ENCODE data around the gene HPN. TPM values are rescaled to one million over a fixed set of nuclear protein-coding genes. Genes with fewer than 3 reads are reported as not detected.
"Not testable (repeated sequence)": the region's sequence is repeated elsewhere in the genome, so short reads cannot be mapped to it uniquely, and the experiment has no call there.

The HPN gene
- total RNA-seq, 2 experiments from 2014 or later = not detected

DNA sequence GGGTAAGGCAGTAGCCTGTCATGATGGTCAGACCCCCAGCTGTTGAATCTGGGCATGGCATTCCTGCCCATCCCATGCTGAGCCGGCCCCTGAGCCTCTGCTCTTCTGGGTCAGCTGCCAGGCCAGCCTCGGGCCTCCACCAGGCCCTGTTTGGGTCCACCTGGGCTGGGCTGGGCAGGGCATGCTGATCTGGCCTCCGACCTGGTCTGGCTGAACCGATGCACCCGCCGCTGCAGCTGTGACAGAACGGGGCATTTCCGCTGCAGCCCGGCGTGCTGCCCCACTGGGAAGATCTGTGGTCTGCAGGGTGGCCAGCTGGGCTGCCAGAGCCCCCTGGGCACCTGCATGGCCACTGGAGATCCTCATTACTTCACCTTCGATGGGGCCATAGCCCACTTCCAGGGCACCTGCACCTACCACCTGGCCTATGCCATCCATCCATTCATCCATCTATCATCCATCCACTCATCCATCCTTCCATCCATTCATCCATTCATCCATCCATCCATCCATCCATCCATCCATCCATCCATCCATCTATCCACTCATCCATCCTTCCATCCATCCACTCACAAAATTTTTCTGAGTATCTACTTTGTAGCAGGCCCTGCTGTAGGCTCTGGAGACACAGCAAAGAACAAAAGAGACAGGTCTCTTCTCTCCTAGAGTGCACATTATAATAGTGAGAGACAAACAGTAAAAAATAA is 52.6 kb downstream of the HPN start:
- no peaks in the 10 kb centered on the region for H3K9me3 Mint-ChIP-seq
- ChIA-PET CTCF (no interaction called here), POLR2A (no interaction called here)
- H3K36me3 Mint-ChIP-seq (ENCODE audit: low read depth) = no peaks in the 10 kb centered on the region
- H3K4me3 Mint-ChIP-seq = no peak overlapping the region
- DNase-seq = no peak
- H3K4me1 Mint-ChIP-seq = no peaks in the 10 kb centered on the region
- H3K27me3 Mint-ChIP-seq = peaks cover 4% of the 10 kb centered on the region
- no peak overlapping the region for H3K27ac Mint-ChIP-seq

DNA sequence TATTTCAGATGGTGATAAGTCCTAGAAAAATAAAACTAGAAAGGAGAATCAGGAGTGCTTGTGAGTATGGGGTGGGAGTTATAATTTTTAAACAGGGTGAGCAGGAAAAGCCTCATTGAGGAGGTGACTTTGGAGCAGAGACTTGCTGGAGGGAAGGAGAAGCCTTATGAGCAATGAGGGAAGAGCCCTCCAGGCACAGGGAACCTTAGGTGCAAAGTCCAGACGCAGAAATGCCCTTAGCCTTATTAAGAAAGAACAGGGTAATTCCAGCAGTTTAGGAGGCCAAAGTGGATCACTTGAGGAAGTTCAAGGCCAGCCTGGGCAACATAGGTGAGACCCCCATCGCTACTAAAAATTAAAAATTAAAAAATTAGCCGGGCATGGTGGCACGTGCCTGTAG is 53.1 kb downstream of the HPN start:
- no peaks in the 10 kb centered on the region for H3K9me3 Mint-ChIP-seq
- H3K27ac Mint-ChIP-seq = no peak overlapping the region
- POLR2A ChIA-PET = no interaction called here
- no peak for DNase-seq
- no peaks in the 10 kb centered on the region for H3K36me3 Mint-ChIP-seq (ENCODE audit: low read depth)
- no peak overlapping the region for H3K4me3 Mint-ChIP-seq
- CTCF ChIA-PET = no interaction called here
- peaks cover 4% of the 10 kb centered on the region for H3K27me3 Mint-ChIP-seq
- no peaks in the 10 kb centered on the region for H3K4me1 Mint-ChIP-seq

GRCh38 chr19:35095667-35096368 is 54.3 kb downstream of the HPN start:
- POLR2A ChIA-PET = interaction anchor here (1.2 kb wide), 1 partner anchor 9 kb away, joined by 4 read pairs; no protein-coding TSS in a partner anchor
- no peaks in the 10 kb centered on the region for H3K27me3 Mint-ChIP-seq
- H3K9me3 Mint-ChIP-seq = no peaks in the 10 kb centered on the region
- no peak for DNase-seq
- H3K36me3 Mint-ChIP-seq (ENCODE audit: low read depth) = no peaks in the 10 kb centered on the region
- no peak overlapping the region for H3K27ac Mint-ChIP-seq
- H3K4me3 Mint-ChIP-seq = no peak overlapping the region
- H3K4me1 Mint-ChIP-seq = no peaks in the 10 kb centered on the region
- CTCF ChIA-PET = no interaction called here

- no peak for DNase-seq
- CTCF ChIA-PET = no interaction called here
- no peaks in the 10 kb centered on the region for H3K27me3 Mint-ChIP-seq
- H3K4me3 Mint-ChIP-seq = no peak overlapping the region
- H3K36me3 Mint-ChIP-seq (ENCODE audit: low read depth) = no peaks in the 10 kb centered on the region
- H3K9me3 Mint-ChIP-seq = no peaks in the 10 kb centered on the region
- POLR2A ChIA-PET = no interaction called here
- H3K27ac Mint-ChIP-seq = no peak overlapping the region
- H3K4me1 Mint-ChIP-seq = no peaks in the 10 kb centered on the region
Observed at GRCh38 chr19:35098413-35099049, 57.0 kb downstream of the HPN start.

DNA sequence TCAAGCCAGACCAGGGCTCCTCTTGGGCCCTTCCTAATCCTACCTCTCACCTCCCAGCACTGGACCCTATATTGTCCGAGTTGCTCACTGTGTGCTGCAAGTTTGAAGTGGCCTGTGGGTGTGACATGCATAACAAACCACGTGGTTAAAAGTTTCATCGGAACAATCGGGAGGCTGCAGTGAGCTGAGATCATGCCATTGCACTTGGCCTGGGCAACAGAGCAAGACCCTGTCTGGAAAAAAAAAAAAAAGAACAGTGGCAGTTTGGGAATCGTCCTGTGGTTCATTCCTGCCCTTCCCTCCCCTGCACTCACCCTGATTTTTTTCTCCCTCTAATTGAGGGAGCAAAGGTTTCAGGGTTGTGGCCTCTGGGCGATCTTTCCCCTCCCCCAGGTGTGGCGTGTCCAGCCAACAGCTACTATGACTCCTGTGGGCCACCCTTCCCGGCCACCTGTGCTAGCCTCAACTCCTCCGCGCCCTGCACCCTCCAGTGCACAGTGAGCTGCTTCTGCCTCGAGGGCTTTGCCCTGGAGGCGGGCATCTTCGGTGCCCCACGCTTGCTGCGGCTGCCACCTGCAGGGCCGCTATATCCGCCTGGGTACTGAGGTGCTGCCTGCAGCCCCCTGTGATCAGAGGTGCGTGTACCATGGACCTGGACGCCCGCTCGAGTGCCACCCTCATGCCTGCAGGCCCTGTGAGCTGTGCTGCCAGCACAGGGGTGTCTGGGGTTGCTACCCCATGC is 57.8 kb downstream of the HPN start:
- Mint-ChIP-seq H3K27me3 (no peaks in the 10 kb centered on the region), H3K27ac (no peak overlapping the region), H3K9me3 (no peaks in the 10 kb centered on the region), H3K4me3 (no peak overlapping the region), H3K36me3 (ENCODE audit: low read depth) (no peaks in the 10 kb centered on the region), H3K4me1 (no peaks in the 10 kb centered on the region)
- ChIA-PET POLR2A (no interaction called here), CTCF (no interaction called here)
- DNase-seq = no peak

DNA sequence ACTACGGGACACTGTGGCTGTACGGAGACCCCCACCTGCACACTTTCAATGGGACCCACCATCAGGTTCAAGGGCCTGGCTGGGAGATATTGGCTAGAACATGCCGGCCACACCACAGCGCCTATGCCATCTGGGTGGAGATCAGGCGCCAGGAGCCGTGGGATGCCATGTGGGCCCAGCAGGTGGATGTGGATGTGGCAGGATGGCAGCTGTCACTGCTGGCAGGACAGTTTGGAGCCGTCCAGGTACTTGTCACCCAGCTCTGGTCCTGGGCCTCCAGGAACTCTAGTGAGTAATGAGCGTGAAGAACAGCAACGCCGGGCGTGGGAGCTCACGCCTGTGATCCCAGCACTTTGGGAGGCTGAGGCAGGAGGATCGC is 58.4 kb downstream of the HPN start:
- ChIA-PET POLR2A (no interaction called here), CTCF (no interaction called here)
- no peak for DNase-seq
- Mint-ChIP-seq H3K4me1 (no peaks in the 10 kb centered on the region), H3K27me3 (no peaks in the 10 kb centered on the region), H3K4me3 (no peak overlapping the region), H3K9me3 (no peaks in the 10 kb centered on the region), H3K27ac (no peak overlapping the region), H3K36me3 (ENCODE audit: low read depth) (no peaks in the 10 kb centered on the region)

DNA sequence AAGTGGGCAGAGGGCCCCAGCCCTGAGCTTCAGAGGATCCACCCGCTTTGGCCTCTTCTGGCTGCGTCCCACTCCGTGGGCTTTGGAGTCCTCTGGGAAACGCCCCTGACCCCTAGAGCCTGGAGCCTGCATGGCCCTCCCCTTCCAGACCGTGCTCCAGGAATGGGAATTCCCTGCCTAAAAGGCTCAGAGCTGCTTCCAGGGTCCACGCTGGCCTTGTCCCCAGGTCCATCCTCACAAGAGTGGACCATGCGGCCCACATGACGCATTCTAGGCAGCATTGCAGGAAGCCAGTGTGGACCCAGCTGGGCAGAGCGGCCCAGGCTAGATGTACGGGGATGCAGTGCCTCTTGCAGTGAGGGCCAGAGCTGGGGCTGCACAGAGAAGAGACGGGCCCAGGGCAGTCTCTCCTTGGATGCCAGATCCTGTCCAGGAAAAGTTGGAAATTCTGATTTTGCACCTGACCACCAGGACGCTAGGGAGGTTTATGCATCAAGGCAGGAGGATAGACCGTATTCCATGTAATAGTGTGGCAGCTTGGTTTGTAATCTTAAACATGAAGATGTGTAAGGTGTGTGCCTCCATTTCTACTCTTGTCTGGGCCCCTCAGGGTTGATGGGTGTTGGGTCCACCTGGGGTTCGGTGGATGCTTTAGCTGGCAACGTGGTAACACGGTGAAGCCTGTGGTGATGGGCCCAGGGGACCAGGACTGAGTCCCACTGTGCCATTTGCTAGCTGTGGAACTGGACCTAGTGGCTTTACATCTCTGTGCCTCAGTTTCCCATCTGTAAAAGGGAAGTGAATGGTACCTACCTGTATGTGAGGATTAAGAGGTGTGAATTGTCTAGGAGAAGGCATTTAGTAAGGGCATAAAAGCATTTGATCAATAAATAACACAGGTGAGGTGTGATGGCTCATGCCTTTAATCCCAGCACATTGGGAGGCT is 59.3 kb downstream of the HPN start:
- Mint-ChIP-seq H3K27ac (no peak overlapping the region), H3K27me3 (no peaks in the 10 kb centered on the region), H3K4me1 (no peaks in the 10 kb centered on the region), H3K9me3 (no peaks in the 10 kb centered on the region), H3K4me3 (no peak overlapping the region), H3K36me3 (ENCODE audit: low read depth) (no peaks in the 10 kb centered on the region)
- CTCF ChIA-PET = no interaction called here
- POLR2A ChIA-PET = no interaction called here
- no peak for DNase-seq

DNA sequence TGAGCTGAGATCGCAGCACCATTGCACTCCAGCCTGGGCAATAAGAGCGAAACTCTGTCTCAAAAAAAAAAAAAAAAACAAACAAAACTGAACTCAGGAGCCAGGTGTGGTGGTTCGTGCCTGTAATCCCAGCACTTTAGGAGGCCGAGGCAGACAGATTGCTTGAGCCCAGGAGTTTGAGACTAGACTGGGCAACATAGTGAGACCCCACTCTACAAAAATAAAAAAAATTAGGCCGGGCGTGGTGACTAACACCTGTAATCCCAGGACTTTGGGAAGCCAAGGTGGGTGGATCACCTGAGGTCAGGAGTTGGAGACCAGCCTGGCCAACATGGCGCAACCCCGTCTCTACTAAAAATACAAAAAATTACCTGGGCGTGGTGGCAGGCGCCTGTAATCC is 60.4 kb downstream of the HPN start:
- H3K9me3 Mint-ChIP-seq; H3K36me3 Mint-ChIP-seq (ENCODE audit: low read depth); DNase-seq; H3K27ac Mint-ChIP-seq; CTCF ChIA-PET; H3K4me3 Mint-ChIP-seq; H3K4me1 Mint-ChIP-seq; POLR2A ChIA-PET; H3K27me3 Mint-ChIP-seq: not testable (repeated sequence)

- H3K4me1 Mint-ChIP-seq; H3K27ac Mint-ChIP-seq; H3K9me3 Mint-ChIP-seq; H3K4me3 Mint-ChIP-seq; H3K27me3 Mint-ChIP-seq; POLR2A ChIA-PET; H3K36me3 Mint-ChIP-seq (ENCODE audit: low read depth); DNase-seq; CTCF ChIA-PET: not testable (repeated sequence)
Observed at GRCh38 chr19:35103614-35104013, 62.1 kb downstream of the HPN start.

DNA sequence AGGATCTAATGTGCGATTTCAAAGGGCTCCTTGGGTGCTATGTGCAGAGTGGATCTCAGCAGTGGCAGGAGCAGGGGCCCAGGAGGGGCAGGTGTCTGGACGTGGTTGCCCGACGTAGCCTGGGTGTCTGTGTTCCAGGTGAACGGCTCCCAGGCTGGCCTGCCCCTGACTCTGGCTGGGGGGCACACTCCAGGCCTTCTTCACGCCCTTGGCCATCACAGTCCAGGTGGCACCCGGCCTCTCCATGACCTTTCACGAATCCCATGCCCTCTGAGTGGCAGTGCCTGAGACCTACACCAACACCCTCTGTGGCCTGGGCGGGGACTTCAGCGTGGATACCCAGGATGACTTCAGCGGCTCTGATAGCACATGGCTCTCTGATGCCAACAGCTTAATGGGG is 62.8 kb downstream of the HPN start:
- ChIA-PET POLR2A (no interaction called here), CTCF (no interaction called here)
- H3K36me3 Mint-ChIP-seq (ENCODE audit: low read depth) = no peaks in the 10 kb centered on the region

DNA sequence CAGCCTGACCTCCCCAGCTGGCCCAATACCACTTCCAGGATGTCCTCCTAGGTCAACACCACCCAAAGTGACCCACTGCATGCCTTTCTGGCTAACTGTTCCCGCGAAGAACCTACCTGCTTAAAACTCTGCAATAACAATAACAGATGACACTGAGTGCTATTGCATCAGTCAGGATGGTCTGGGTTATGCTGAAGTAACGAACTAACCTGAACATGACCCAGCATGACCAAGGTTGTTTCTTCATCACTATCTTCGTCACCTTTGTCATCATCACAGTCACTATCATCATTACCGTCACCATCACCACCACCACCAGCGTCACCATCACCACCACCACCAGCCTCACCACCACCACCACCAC is 63.5 kb downstream of the HPN start:
- Mint-ChIP-seq H3K4me3 (no peak overlapping the region), H3K27ac (no peak overlapping the region), H3K9me3 (peaks cover 7% of the 10 kb centered on the region), H3K27me3 (no peaks in the 10 kb centered on the region), H3K4me1 (peaks cover 5% of the 10 kb centered on the region), H3K36me3 (ENCODE audit: low read depth) (no peaks in the 10 kb centered on the region)
- POLR2A ChIA-PET = no interaction called here
- no peak for DNase-seq
- CTCF ChIA-PET = no interaction called here

More for the DNA sequence above, 62.8 kb downstream of the HPN start:
- DNase-seq = no peak
- Mint-ChIP-seq H3K4me3 (no peak overlapping the region), H3K27ac (no peak overlapping the region), H3K27me3 (no peaks in the 10 kb centered on the region), H3K9me3 (peaks cover 7% of the 10 kb centered on the region), H3K4me1 (peaks cover 5% of the 10 kb centered on the region)

DNA sequence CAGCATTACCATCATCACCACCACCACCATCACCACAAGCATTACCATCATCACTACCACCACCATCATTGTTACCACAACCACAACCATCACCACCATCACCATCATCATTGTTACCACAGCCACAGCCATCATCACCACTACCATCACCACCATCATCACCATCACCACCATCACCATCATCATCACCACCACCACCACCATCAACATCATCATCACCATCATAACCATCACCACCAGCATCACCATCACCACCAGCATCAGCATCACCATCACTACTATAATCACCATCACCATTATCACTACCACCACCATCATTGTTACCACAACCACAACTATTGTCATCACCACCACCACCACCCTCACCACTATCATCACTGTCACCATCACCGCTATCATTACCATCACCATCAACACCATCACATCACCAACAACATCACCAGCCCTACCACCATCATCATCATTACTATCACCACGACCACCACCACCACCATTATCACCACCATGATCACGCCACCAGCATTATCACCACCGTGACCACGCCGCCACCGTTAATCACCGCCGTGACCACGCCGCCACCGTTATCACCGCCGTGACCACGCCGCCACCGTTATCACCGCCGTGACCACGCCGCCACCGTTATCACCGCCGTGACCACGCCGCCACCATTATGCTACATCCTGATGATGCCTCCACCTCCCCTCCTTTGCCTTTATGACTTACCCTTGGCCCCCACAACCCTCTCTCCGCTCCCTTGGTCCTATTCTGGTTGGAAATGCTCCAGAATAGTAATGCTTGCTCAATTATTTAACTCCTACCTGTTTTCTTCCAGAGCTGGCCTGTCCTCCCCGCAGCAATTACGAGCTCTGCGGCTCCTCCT is 64.1 kb downstream of the HPN start:
- H3K36me3 Mint-ChIP-seq (ENCODE audit: low read depth) = no peaks in the 10 kb centered on the region
- ChIA-PET CTCF (no interaction called here), POLR2A (no interaction called here)
- no peak overlapping the region for H3K27ac Mint-ChIP-seq
- no peak overlapping the region for H3K4me3 Mint-ChIP-seq
- no peaks in the 10 kb centered on the region for H3K27me3 Mint-ChIP-seq
- peaks cover 5% of the 10 kb centered on the region for H3K4me1 Mint-ChIP-seq
- H3K9me3 Mint-ChIP-seq = peaks cover 7% of the 10 kb centered on the region
- no peak for DNase-seq

All from activated CD4-positive, alpha-beta memory T cell treated with anti-CD3 and anti-CD28 coated beads, Interleukin-2, amount 10 ng/mL, durations not matched to agents 7 days and 5 days (primary cell).